GM21360 (cell line): Measurements from ENCODE around the gene EMILIN2.
"Not testable (repeated sequence)": the region's sequence is repeated elsewhere in the genome, so short reads cannot be mapped to it uniquely, and the experiment has no call there.

Source experiments
- ATAC-seq: cut with Tn5 transposase; IDR thresholded peaks from one replicate; pipeline ENCODE4 v1.9.1; 2021; ENCODE audit warnings: mild to moderate bottlenecking, moderate library complexity; ENCODE audit not compliant: unreplicated experiment

The EMILIN2 gene

DNA sequence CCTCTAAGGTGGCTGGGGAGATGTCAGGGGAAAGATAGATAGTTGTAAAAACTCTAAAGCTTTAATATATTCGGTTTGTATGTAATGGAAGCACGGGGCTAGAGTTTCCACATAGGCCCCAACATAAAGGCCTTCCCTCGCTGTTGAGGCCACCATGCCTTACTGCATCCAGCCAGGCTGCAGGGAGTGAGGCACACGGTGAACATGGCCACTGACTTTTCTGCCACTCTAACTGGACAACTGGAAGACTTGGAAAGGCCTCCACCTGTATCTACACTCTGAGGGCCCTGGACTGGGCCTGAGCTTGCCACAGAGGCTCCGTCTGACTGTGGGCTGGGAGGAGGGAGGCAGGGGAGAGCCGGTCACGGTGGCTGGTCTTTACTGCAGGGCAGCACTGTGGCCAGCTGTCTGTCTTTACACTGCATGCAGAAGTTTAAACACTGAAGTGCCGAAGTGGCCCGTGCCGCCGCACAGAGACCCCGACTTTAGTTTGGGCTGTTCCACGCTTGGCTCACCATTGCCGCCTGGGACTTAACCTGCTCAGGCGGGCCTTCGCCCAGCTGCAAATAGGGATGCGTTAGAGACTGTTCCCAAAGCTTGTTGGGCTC, 66.7 kb downstream of the EMILIN2 start:
- no peak for ATAC-seq

DNA sequence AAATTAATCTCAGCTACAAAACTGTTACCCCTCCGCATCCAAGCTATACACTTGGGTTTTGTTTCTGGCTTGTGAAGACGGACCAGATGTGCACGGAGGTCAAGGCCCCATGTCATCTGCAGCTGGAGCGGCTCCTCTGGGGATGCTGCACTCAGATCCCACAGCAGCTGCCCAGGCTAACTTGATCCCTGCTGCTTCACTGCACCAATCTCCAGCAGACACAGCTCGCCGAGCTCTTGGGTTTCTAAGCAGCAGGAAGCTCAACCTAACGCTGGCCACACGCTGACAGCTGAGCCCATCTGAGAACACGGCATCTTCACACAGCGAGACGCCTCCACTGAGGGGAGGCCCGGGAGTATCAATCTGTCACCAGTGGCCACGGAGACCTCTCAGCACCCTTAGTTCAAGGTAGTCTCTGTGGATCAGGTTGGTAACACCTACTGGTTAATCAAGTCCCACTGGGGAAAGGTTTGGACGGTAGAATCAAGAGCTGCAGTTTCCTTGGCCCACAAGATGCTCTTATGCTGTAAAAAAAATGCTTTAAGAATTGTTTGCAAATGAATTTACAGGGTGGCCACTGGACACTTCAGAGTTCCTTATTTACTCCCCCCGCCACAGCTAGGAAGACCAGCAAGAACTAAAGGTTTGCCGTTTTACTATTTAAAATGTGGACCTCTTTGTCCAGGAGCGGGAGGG, 67.5 kb downstream of the EMILIN2 start:
- no peak for ATAC-seq

DNA sequence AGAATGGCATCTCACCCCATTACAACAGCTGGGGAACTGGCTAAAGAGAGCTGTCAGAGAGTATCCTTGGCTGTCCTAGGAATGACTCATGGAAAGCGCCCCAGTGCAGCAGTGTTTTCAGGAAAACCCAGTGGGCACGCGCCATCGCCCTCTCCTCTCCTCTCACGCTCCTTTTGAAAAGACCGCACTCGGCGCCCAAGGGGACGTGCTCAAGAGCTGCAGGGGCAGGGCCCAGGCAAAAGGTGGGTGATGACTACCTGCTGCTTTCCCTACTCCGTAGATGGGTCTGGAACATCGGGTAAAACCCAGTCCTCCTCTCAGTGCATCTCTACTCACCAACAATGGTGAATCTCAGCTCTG, 68.1 kb downstream of the EMILIN2 start:
- no peak for ATAC-seq

DNA sequence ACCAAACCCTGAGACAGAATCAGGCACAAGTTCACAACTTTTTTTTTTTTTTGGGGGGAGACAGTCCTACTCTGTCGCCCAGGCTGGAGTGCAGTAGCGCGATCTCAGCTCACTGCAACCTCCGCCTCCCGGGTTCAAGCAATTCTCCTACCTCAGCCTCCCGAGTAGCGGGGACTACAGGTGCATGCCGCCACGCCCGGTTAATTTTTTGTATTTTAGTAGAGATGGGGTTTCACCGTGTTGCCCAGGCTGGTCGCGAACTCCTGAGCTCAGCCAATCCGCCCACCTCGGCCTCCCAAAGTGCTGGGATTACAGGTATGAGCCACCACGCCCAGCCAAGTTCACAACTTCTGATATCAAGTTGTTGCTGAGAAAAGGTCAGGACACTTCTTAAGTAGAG, 68.7 kb downstream of the EMILIN2 start:
- ATAC-seq, result not testable (repeated sequence)

DNA sequence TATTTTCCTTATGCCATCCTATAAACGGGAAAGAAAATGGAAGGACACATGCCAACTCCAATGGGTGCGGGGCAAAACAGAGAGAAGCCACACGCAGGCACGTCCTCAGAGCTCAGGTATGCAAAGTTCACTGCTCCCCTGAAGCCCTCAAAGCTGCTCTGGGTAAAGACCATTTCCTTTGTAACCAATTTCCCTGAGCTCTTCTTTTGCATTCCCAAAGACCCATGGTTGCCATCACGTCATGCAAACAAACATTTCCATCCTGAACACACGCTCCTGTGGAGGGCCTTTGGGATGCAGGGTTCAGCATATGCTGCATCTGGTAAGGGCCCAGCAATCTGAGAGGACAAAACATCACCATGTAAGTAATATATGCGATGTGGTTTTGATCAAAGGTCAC, 69.4 kb downstream of the EMILIN2 start:
- no peak for ATAC-seq

DNA sequence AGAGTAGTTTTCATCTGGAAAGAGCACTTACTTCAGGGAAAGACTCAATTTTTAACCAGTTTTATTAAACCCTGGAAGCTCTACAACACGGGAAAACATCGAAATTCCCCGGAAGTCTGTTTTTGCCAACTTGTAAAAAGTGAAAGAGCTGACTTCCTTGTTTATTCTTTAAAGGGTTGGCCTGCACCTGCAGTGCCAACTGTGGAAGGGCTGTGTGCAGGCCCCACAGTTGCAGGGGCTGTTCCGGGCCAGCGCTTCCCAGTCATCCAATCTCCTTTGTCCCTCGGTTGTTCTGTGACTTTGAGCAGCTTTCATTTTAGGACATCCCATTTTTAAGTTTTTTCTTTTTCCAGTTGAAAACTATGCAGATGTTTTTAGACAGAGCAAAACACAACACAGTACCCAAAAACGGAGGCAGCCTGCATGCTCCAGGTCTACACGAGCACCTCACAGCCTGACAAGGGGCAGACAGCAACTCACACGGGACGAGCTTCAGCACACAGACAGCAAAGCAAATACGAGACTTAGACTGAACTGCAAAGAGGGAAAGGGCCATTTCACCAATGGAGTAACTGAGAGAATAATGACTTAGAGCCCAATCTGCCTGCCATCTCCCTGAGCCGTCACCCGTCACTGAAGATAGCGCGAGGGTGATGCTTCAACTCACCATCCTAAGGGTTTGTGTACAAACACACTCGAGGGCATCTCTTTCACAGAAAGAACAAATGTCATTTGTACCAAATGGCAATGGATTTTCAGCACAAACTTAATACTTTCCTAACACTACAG, 70.6 kb downstream of the EMILIN2 start:
- ATAC-seq, result no peak

DNA sequence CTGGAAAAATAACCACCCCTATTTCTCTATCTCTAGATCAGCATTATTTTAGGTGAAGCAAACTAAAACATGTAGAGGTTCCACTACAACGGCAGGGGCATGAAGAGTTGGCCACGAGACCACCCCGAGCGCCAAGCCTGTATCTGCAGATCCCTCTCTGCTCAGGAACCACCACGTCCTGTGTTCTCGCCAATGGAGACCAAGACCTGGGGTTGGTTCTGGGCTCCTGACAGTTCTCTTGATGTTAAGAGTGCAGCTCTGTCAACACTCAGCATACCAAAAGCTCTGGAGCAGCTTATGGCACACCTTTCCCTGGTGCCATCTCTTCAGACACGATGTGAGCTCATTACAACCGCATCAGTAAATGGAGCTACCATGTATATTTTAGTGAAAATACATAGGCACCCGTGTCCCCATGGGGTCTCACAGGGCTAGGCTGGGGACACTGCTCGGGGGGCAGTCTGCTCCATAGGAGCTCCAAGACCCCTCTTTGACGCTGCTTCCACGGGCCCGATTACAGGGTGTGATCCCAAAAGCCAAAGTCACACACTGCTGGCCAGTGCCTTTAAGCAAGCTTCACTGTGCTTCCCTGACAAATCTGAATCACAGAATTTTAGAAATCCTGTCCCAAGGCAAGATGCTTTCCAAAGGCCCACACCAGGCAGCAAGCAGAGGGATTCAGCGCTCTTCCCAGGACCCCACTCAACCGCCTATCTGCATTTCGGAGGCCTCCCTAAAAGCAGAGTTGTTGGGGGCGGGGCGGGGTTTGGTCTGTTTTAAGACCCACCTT, 72.2 kb downstream of the EMILIN2 start:
- ATAC-seq, result no peak

DNA sequence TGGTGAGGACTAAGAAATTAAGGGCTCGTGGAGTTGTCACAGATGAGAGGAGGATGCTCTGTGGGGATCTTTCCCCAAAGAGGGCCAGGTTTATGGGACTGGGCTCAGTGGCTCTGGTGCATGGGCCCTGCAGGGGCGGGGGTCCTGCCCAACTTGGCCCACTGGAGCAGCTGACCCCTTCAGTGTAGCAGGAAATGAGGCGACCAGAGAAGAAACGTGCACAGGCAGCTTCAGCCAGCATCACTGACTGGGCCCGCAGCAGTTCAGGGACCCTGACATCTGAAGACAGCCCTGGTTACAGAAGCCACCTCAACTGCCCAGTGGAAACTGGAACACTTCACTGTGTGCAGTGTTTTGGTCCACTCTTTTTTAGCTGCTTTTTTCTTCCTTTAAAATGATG, 72.8 kb downstream of the EMILIN2 start:
- no peak for ATAC-seq

DNA sequence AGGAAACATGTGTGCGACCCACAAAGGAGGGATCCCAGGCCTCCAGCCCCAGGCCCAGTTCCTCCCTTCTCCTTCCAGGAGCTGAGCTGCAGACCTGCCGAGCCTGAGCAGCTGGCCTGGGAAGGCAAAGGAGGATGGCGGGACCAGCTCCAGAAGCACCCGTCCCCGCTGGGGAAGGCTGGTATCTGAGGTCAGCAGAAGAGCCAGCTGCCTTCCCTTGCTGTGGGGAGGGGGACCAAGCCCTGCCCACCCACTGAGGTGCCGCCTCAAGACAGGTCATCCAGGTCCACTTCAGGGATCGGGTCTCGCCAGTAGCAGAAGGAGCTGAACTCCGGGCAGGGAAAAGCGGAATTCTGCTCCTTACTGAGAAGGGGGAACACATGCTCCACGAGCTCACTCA, 73.2 kb downstream of the EMILIN2 start:
- no peak for ATAC-seq

DNA sequence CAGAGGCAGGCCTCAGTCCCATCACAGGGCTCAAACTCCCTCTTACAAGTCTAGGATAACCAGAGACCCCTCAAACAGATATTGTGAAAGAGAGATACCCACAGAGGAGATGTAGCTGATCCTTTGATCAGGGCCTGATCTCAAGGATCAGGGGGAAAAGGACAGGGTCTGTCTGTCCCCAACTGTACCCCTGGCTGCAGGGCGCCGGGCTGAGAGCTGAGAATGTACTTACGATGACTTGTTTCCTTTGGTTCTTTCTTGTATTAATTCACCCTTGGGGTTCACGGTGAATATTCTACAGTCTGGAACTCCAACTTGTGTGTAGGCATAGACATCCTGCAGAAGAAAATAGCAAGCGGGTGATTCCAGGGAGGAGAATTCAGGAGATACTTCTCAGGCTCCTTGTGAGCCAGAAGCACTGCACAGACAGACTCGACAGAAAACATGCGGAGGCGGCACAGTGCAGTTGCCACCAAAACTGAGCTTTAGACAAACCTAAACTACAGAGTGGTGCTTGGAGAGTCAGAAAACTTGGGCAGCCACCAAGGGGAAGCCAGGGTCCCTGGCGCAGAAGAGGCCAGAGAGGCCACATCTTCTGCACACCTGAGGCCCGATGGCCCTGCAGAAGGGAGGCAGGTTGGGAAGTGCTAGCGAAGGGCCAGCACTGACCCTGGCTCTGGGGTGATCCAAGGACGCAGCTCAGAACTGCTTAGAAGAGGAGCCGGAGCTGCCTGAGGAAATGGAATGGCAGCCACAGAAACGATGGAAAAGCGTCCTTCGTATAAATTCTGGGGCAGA, 73.9 kb downstream of the EMILIN2 start:
- no peak for ATAC-seq

DNA sequence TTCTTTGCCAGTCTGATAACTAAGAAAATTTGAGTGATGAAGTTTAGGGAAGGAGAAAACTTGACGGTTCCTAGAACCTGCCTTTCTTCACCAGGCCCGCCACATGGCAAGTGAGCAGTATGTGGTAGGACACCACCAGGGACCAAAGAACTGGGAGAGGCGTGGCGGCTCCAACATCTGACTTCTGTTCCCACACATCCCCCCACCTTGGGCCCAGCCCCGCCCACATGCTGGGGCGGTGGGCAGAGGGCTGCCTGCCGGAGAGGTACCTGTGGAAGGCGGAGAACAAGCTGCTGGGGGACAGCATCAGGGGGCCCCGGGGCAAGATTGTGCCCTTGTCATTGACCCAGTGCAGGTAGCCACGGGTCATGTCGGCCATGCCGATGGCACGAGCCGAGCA, 75.0 kb downstream of the EMILIN2 start:
- no peak for ATAC-seq

DNA sequence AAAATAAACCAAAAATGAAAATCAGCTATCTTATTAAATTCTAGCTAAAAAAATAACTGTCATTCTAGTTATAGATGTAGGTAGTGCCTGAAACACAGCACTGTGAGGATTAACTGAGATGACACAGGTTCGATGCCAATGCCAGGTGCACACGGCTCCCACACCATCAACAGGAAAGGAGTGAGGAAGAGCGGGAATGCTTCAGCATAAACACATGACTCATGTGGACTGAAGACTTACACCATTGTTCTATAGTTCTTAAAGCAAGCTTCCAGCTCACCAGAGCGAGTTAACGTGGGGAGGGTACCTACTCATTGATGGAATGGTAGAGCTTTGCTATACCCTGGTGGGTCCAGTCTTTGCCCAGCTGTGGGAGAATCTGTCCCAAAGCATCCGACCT, 76.7 kb downstream of the EMILIN2 start:
- ATAC-seq, result no peak

DNA sequence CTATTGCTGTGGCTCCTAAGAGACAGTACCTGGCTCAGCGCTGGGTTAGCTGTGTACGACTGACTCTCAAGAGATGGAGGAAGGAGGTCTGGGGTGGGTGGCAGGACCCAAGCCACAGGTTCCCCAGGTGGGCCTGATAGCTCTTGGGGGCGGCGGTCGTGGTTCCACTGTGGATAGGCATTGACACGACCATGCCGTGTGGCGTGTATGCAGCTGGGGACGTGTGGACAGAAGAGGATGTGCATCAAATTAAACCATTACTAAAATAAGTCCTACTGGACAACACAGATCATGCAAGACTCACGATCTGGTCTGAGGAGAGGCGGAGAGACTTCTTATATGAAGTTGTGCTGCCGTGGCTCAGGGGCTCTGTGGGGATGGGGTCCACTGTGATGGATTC, 78.1 kb downstream of the EMILIN2 start:
- no peak for ATAC-seq

DNA sequence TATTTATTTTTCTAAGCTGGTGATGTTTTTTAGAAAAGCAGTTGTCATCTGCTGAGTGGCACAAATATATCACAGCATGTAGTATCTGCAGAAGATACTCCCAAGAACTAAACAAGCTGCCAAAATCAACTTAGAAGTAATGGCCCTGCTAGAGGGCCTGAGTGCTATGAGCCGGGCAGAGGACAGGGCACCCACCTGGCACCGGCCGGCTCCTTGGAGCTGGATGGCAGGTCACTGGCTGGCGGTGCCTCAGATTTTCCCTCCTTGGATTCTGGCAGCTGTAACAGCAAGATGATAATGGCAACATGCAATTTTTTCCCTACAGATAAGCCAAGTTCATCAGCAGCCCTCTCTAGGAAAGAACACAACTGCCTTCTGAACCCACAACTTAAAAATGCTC, 79.7 kb downstream of the EMILIN2 start:
- no peak for ATAC-seq

DNA sequence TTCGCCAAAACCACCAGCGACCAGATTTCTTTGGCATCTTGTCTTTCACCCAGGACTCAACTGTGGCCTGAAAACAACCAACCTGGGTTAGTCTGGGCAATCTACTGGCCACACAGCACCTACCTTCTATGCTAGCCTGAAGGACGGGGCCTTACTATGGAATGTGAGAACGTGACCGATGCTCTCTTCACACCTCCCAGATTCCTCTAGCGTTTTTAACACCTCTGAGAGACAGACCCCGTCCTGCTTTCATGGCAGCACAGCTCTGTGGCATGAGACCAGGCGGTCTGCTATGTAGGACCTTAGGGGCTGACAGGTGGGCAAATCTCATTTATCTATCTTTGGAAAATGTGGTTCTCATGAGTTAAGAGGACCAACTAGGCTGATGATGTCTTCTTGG, 80.9 kb downstream of the EMILIN2 start:
- no peak for ATAC-seq

DNA sequence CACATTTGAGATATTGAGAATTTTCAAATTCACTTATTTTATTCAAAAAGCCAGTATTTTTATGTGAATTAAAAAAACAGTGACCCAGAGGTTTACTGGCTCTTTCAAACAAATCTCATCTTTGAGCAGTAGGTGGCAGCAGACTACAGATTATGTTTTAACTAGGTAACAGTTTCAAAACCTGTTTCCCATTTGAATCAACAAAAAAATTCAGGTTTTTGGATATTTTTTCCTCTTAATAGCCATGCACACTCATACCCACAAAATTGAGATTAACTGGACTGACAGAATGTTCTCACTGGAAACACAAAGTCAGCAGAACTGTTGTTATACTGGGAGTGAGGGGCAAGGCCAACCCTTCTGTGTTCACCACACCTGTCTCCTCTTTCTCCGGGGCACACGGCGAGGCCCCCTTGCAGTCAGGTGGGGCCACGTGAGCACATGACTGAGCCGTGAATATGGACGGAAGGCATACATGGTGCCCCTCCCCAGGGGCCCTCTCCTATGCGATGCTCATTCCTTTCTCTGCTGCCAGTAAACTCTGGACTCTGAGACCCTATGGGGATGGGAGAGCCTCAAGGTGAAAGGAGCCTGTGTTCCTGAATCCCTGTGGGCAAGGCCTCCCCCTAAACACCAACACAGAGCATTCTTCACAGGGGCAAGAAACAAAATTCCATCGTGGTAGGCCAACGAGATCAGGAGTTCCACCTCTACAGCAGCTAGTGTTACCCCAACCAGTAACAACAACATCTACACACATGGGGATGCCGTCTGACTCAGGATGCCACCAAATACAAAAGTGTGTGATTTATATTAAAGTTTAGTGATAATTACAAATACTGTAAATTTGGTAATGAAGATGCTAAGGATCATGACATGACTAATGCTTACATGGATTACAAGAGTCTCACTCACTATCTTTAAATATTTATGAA, 85.7 kb downstream of the EMILIN2 start:
- ATAC-seq, result no peak

DNA sequence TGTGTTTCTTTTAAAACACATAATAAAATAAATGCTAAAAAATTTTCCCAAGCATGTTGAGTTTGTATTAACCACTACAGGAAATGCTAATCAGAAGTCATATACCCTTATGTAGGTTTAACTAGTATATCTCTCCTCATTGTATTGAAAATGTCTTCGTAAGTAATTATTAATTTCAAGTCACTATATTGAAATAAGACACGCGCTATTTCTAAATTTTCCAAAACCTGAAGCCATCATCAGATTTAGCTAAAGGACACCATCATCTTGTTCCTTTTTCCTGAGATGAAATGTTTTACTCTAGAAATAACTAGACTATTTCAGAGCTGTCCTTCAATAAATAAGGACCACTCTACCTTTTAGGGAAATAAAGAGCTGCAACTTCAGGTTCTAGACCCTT, 87.2 kb downstream of the EMILIN2 start:
- ATAC-seq, result no peak

DNA sequence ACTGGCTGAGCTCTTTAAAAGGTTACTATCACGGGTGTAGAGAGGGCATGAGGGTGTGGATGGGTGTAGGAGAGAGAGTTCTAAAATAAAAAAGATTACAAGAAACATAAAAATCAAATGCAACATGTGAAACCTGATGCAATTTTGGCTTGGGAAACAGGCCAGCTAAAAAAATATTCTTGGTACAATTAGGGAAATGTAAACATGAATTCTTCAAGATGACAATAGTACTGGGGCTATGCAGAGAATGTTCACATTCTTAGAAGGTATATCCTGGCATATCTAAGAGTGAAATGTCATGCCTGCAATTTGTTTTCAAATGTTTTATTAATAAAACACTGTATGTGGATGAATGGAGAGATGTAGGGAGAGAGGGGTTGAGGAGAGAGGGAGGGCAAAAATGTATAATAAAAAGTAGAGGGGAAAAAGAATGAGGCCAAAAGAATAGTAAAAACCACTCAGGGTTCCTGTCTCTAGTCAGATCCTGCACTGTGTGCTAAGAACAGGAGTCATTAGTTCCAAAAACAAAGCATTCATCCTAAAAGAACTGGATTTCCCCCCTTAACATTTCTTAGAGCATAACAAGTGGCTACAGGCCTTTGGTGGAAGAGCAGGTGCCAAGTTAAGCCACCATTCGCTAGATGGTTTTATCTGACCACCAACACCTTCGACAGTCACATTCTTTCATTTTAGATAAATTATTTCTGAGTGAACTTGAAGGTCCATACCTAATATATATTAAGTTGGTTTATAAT, 88.8 kb downstream of the EMILIN2 start:
- no peak for ATAC-seq

DNA sequence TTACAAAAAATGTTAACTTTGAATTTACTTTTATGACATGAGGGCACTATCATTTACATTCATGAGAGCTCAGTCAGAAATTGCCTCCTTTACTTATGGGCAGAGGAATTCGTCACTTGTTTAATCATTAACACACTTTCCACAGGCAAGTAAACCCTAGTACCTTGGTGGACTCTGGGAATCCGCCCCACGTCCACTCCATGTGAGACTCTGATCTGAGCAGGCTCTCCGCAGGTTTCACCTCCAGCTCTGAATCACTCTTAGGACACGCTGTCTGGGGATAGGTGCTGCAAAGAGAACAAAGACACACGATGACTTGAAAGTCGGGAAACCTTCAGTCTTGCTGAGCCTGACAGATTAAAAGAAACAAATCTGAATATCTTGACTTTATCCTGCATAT, 92.5 kb downstream of the EMILIN2 start:
- ATAC-seq, result no peak
